Heart left ventricle (tissue), 13 donors: ENCODE measurements around the gene NRF1.

Source experiments
- POLR2A ChIP-seq, 2 donors: fragments of 450-650 bp; IDR thresholded peaks; one replicate each; pipeline ENCODE4 v1.6.1; 2017; ENCODE audit warnings: antibody characterized with exemption in 2 of 2, mild to moderate bottlenecking in 2 of 2, moderate library complexity in 2 of 2
- TF ChIP-seq, protein P1 (sequence below), 12 donors: fragments of 200-600 bp; sonication (generic) in 4 of 12; IDR thresholded peaks; one replicate each; pipeline versions ENCODE4 v1.5.0 to v1.8.0; 2018 to 2022; ENCODE audit warnings: antibody characterized with exemption in 12 of 12, mild to moderate bottlenecking in 5 of 12
- donor health status: ischemic (EF 13 %, LVEDD 7.1; RV severe dilation, severe dysfunction).
- donor health status: DM: no; HTN: yes; CAD: no.
- donor health status: DM: no; HTN: no; CAD: no.
- donor health status: ischemic (EF 25% LVEDD 6.9; RV normal size, moderate dysfunction).
- donor health status: ischemic (EF 25% LVEDD 5.7; RV mildly dilated, moderate dysfunction).
- donor health status: ischemic (EF 35%, LVEDD 5.7; RV mildly dilated, moderate dysfunction).
- donor health status: nonischemic (EF 11% LVEDD 7.7; RV severe dilation, severe dysfunction).
- donor health status: DM: yes; HTN: yes; CAD: no.
- donor health status: PGD.
- donor health status: ischemic (EF 29% LVEDD 5.4; RV normal size, mild dysfunction).
- donor health status: nonischemic (EF 23%, LVEDD 6.1; RV moderate dilation, normal function).

DNA sequence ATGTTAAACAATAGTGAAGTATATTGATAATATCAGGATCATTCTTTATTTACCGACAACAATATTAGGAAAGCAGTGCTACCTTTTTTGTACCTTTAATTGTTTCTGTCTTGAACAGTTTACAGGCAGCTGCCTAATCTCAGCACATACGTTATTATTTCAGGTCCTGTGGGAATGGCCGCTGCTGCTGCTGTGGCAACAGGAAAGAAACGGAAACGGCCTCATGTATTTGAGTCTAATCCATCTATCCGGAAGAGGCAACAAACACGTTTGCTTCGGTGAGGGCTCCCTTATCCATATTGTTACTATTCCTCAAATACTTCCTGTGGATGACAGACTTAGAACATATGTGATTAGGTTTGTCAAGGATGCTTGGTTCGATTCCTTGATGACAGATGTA is 59.7 kb downstream of the NRF1 start:
- TF ChIP-seq, protein P1, sequence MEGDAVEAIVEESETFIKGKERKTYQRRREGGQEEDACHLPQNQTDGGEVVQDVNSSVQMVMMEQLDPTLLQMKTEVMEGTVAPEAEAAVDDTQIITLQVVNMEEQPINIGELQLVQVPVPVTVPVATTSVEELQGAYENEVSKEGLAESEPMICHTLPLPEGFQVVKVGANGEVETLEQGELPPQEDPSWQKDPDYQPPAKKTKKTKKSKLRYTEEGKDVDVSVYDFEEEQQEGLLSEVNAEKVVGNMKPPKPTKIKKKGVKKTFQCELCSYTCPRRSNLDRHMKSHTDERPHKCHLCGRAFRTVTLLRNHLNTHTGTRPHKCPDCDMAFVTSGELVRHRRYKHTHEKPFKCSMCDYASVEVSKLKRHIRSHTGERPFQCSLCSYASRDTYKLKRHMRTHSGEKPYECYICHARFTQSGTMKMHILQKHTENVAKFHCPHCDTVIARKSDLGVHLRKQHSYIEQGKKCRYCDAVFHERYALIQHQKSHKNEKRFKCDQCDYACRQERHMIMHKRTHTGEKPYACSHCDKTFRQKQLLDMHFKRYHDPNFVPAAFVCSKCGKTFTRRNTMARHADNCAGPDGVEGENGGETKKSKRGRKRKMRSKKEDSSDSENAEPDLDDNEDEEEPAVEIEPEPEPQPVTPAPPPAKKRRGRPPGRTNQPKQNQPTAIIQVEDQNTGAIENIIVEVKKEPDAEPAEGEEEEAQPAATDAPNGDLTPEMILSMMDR (IDR thresholded peaks at IDR 0.05) = no peak
- TF ChIP-seq POLR2A (IDR thresholded peaks at IDR 0.05) = no peak
